ENCODE data around the gene PLEKHG4B. TPM values are rescaled to one million over a fixed set of nuclear protein-coding genes. Genes with fewer than 3 reads are reported as not detected.
"Not testable (repeated sequence)": the region's sequence is repeated elsewhere in the genome, so short reads cannot be mapped to it uniquely, and the experiment has no call there.

Gene PLEKHG4B
- polyA plus RNA-seq, 4 donors: 8.2 to 17.1 (median 9.5) TPM

DNA sequence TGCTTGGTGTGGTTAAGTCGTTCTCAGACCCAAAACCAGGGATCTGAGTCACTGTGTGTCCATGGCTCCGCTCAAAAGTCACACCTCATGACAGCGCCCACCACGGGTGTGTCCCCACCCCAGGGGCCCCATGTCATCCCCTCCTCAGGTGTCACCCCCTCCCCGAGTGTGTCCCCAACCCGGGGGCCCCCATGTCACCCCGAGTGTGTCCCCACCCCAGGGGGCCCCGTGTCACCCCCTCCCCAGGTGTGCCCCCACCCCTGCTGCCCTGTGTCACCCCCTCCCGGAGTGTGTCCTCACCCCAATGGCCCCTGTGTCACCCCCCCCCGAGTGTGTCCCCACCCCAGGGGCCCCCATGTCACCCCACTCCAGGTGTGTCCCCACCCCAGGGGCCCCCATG is 104.4 kb downstream of the PLEKHG4B start:
- DNase-seq (ENCODE audit: low read depth in 4 of 4, low spot score in 3 of 4): no peak

GRCh38 chr5:197031-197430 is 105.1 kb downstream of the PLEKHG4B start:
- DNase-seq (ENCODE audit: low read depth in 4 of 4, low spot score in 3 of 4): not testable (repeated sequence)

GRCh38 chr5:197892-198489 is 106.0 kb downstream of the PLEKHG4B start:
- no peak for DNase-seq (ENCODE audit: low read depth in 4 of 4, low spot score in 3 of 4)

GRCh38 chr5:198516-199196 is 106.7 kb downstream of the PLEKHG4B start:
- DNase-seq (ENCODE audit: low read depth in 4 of 4, low spot score in 3 of 4): no peak

GRCh38 chr5:199197-199949 is 107.4 kb downstream of the PLEKHG4B start:
- no peak for DNase-seq (ENCODE audit: low read depth in 4 of 4, low spot score in 3 of 4)

GRCh38 chr5:199950-200645 is 108.1 kb downstream of the PLEKHG4B start:
- no peak for DNase-seq (ENCODE audit: low read depth in 4 of 4, low spot score in 3 of 4)

DNA sequence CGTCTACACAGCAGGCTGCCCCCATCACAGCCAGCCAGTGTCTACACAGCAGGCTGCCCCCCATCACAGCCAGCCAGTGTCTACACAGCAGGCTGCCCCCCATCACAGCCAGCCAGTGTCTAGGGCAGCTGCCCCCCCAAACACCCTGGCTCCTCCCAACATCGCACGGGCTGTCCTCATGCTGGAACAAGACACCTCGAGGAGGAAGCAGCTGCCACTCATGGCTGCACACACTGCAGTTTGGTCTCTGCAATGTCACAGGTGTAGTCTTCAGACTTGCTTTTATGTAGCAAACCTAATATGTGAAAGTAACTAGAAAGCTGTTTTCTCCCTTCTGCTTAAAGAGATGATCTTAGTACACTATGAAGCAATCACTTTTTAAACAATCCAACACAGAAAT is 109.0 kb downstream of the PLEKHG4B start:
- DNase-seq (ENCODE audit: low read depth in 4 of 4, low spot score in 3 of 4): no peak

DNA sequence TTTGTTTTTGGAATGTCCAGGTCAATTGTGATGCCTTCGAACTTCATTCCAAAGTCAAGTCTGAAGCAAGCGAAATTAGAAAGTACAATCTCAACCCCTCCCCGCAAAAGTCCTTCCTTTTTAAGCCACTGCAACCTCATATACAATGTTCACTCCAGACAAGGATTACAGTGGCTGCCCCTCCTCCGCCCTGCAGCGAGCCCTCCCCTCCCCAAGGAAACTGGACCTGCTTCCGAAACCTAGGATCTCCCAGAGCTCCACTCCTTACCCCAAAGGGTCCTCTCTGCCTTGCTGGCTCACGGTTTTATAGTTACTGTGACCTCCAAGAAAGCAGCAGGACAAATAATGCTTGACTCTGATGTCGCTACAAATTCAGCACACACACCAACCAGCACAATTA is 109.7 kb downstream of the PLEKHG4B start:
- no peak for DNase-seq (ENCODE audit: low read depth in 4 of 4, low spot score in 3 of 4)

DNA sequence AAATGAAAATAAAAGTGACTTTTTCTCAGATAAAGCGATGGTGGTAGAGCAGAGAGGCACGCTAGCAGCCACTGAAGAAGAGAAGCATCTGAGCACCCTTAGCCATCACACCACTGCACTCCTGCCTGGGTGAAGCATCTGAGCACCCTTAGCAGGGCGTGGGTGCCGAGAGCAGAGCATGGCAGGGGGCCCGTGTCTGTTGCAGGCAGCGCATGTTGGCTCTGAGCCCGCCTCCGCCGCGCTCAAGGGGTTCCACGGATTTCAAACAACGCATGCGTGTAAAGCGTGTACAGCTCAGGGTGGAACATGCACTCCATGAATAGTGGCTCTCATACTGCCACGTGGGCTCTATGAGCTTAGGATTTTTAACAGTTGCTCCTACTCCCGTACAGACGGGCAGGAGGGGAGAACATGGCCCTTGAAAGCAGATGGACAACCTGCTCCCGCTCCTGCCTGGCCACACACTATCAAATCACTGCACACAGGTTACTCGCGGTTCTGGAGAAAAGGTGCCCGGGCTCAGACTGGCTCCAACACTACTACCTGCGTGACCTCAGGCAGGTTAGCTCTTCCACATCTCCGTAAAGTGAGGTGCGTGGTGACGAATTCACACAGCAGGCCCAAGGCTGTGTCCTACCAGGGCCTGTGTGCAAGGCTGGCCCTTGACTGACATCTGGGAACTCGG is 111.4 kb downstream of the PLEKHG4B start:
- DNase-seq (ENCODE audit: low read depth in 4 of 4, low spot score in 3 of 4): no peak

GRCh38 chr5:204001-204400 is 112.0 kb downstream of the PLEKHG4B start:
- no peak for DNase-seq (ENCODE audit: low read depth in 4 of 4, low spot score in 3 of 4)

DNA sequence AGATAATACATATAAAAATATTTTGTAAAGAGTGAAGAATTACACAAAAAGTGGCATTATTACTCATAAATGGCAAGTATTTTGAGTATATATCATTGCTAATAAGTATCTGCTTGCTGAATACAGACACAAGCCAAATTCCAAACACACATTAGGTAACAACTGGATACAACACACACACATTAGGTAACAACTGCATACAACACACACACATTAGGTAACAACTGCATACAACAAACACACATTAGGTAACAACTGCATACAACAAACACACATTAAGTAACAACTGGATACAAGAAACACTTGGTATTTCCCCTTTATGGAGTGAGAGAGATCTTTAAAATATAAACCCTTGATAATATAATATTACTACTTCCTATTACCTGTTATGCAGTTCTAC is 112.5 kb downstream of the PLEKHG4B start:
- no peak for DNase-seq (ENCODE audit: low read depth in 4 of 4, low spot score in 3 of 4)

DNA sequence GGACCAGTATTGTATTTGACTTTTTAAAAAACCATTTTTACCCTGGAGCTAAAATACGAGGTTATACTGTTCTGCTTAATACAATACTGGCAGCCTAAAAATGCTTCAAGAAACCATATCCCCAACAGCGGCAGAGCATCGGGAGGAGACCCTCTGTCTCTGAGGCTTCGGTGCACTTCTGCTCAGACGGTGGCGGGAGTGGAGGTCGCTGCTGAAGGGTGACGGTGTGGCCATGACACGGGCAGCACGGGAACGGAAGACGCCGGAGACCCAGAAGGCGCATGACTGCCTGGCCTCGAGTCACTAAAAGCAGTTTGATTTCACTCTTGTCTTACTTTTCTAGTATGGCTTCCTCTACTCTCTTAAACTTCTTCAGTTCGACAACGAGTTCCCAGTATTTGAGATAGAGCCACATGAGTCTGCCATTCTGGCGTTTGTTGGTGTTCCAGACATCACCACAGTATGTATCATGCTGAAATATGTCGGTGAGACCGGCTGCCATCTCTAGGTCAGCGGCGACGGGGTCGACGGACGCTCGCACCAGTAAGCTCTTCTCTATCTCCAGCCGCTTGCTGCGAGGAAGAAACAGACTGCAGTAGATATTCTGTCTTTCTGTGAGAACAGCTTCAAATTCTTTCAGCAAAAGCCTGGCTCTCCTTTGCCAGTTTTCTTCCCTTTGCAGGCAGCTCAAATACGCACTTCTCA is 113.2 kb downstream of the PLEKHG4B start:
- no peak for DNase-seq (ENCODE audit: low read depth in 4 of 4, low spot score in 3 of 4)

- DNase-seq (ENCODE audit: low read depth in 4 of 4, low spot score in 3 of 4): no peak
These were observed 114.4 kb downstream of the PLEKHG4B start for GRCh38 chr5:206406-206805.

DNA sequence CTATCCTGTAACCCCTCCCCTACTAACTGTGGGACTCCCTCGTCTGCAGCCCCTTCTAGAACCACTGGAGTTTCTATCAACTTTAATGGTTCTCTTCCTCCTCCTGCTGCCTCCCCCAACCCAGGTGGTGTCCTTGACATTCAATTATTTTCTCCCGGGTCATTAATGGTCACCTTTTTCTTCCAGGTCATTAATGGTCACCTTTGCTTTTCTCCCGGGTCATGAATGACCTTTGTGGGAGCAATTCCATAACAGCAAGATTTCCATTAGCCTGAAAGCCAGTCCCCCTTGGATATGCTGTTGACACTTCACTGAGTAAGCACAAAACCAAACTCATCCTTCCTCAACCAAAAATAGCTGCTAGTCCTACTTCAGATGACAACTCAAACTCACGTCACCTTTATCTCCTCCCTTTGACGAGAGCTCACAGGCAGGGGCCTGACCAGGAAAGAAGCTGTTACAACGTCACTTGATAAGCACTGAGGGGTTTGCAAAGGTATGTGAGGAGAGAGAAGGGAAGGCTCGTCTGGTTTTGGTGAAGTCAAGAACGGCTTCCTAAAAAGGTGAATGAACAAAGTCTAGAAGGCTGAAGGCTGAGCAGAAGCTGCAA is 115.1 kb downstream of the PLEKHG4B start:
- no peak for DNase-seq (ENCODE audit: low read depth in 4 of 4, low spot score in 3 of 4)

DNA sequence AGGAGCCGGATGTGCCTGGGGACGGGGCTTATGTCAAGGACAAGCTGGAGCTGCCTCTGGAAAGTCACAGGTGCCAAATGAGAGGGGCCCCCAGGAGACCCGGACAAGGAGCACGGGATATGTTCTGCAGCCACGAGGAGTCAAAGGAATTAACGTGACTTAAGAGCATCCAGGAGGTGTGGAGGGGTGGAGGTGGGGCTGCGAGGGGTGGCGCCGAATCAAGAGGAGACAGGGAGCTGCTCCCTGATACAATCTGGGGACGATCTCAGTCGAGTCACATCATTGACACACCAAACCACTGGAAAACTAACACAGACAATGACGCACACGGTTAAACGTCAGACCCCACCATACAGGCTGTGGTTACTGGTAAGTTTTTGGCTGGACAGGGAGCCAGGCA is 115.6 kb downstream of the PLEKHG4B start:
- no peak for DNase-seq (ENCODE audit: low read depth in 4 of 4, low spot score in 3 of 4)

- no peak for DNase-seq (ENCODE audit: low read depth in 4 of 4, low spot score in 3 of 4)
These were observed 116.6 kb downstream of the PLEKHG4B start for GRCh38 chr5:208449-209114.

DNA sequence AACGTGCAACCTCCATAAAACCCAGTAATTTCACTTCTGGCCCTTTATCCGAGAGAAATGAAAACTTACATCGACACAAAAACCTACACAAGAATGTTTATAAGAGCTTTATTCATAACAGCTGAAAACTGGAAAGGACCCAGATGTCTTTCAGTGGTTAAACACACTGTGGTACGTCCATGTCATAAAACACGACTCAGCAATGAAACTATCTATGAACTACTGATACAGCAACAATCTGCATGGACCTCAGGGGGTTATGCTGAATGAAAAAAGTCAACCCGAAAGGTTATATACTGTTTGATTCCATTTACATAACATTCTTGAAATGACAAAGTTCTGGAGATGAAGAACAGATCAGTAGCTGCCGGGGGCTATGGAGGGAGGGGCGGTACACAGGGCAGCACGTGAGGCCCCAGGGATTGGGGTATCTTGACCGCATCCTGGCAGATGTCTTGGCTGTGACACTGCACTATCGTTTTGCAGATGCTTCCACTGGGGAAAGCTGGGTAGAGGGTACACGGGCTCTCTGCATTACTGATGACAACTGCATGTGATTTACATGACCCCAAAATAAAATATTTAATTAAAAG is 121.9 kb downstream of the PLEKHG4B start:
- no peak for DNase-seq (ENCODE audit: low read depth in 4 of 4, low spot score in 3 of 4)

GRCh38 chr5:215256-215655 is 123.3 kb downstream of the PLEKHG4B start:
- DNase-seq (ENCODE audit: low read depth in 4 of 4, low spot score in 3 of 4): not testable (repeated sequence)

DNA sequence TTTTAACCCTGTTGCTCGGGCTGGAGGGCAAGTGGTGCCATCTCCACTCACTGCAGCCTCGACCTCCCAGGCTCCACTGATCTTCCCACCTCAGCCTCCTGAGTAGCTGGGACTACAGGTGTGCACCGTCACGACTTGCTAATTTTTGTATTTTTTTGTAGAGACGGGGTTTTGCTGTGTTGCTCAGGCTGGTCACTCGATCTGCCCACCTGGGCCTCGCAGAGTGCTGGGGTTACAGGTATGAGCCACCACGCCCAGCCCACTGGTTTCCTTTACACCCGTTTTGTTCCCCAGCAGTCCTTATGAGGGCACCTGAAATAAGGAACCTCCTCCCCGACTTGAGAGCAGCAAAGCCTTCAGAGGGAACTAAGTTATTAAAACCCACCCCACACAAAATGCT is 124.1 kb downstream of the PLEKHG4B start:
- DNase-seq (ENCODE audit: low read depth in 4 of 4, low spot score in 3 of 4): not testable (repeated sequence)

Measured in left renal pelvis (tissue), 4 donors.